HG02763 (cell line): ENCODE measurements around the gene SSU72.
"Not testable (repeated sequence)": the region's sequence is repeated elsewhere in the genome, so short reads cannot be mapped to it uniquely, and the experiment has no call there.

ENCODE experiments used
- ATAC-seq: cut with Tn5 transposase; IDR thresholded peaks from one replicate; pipeline ENCODE4 v1.9.1; 2021; ENCODE audit warnings: mild to moderate bottlenecking, moderate library complexity; ENCODE audit not compliant: unreplicated experiment

SSU72 gene

GRCh38 chr1:1543706-1544099 lies 31.0 kb downstream of the SSU72 start:
- no peak for ATAC-seq

- no peak for ATAC-seq
Measured at GRCh38 chr1:1542766-1543705, 31.6 kb downstream of the SSU72 start.

- no peak for ATAC-seq
Measured at GRCh38 chr1:1541956-1542765, 32.5 kb downstream of the SSU72 start.

- ATAC-seq: no peak
Measured at GRCh38 chr1:1540818-1541628, 33.6 kb downstream of the SSU72 start.

- no peak for ATAC-seq
Measured at GRCh38 chr1:1540090-1540817, 34.4 kb downstream of the SSU72 start, which contains the start of gene TMEM240. TMEM240 (minus strand) TSS chr1:1540624; CDS start chr1:1540346, 278 bp downstream.

- no peak for ATAC-seq
Measured at GRCh38 chr1:1539310-1540089, 35.2 kb downstream of the SSU72 start.

GRCh38 chr1:1538989-1539309 lies 35.7 kb downstream of the SSU72 start:
- ATAC-seq: no peak

GRCh38 chr1:1538334-1538733 lies 36.3 kb downstream of the SSU72 start:
- ATAC-seq: no peak

GRCh38 chr1:1537626-1538250 lies 36.9 kb downstream of the SSU72 start:
- ATAC-seq: no peak

- ATAC-seq: no peak
Measured at GRCh38 chr1:1536938-1537546, 37.6 kb downstream of the SSU72 start.

GRCh38 chr1:1536019-1536937 lies 38.4 kb downstream of the SSU72 start:
- ATAC-seq: no peak

- no peak for ATAC-seq
Measured at GRCh38 chr1:1535201-1536018, 39.3 kb downstream of the SSU72 start.

- no peak for ATAC-seq
Measured at GRCh38 chr1:1534401-1535154, 40.1 kb downstream of the SSU72 start.

GRCh38 chr1:1533894-1534291 lies 40.8 kb downstream of the SSU72 start:
- ATAC-seq: not testable (repeated sequence)

- ATAC-seq: not testable (repeated sequence)
Measured at GRCh38 chr1:1533176-1533893, 41.3 kb downstream of the SSU72 start.
